Coronary artery (tissue), 2 donors: ENCODE measurements around the gene ATP1B3.
"Not testable (repeated sequence)": the region's sequence is repeated elsewhere in the genome, so short reads cannot be mapped to it uniquely, and the experiment has no call there.

Source experiments
- DNase-seq: peaks from one replicate; pipeline ENCODE4 v3.0.0-alpha.2; 2017; ENCODE audit warnings: low spot score
- H3K27ac ChIP-seq, 2 donors: fragments of 200-600 bp; sonication (generic); one replicate each; pipeline ENCODE4 v1.5.1; 2016 to 2019
- H3K4me3 ChIP-seq: fragments of 200-600 bp; sonication (generic); 2 replicates; pipeline ENCODE4 v1.5.1; 2016; ENCODE audit warnings: mild to moderate bottlenecking, moderate library complexity
- CTCF ChIP-seq: fragments of 200-600 bp; sonication (generic); IDR thresholded peaks from one replicate; pipeline ENCODE4 v1.5.1; 2019; ENCODE audit warnings: antibody characterized with exemption

ATP1B3 gene

DNA sequence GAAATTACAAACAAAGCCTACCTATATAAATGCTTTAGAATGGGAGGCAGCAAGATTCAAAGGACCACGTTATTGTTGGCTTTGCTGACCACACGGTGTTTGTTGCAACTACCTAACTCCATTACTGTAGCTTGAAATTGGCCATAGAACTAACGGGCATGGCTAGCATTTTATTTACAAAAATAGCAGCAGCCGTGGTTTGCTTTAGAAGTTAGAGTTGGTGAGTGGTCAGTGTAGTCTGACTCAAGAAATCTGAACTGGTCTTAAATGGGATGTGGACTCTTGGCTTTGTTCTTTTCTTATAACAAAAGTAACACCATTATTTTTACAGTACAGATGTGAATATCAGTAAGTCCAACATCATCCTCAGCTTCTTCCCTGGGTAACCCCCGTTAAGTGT is 10.6 kb downstream of the ATP1B3 start:
- DNase-seq, result no peak
- no peak overlapping the region for H3K4me3 ChIP-seq
- no peak overlapping the region for H3K27ac ChIP-seq
- no peak for TF ChIP-seq CTCF

- H3K4me3 ChIP-seq, DNase-seq, H3K27ac ChIP-seq: not testable (repeated sequence)
These were observed 12.1 kb downstream of the ATP1B3 start for GRCh38 chr3:141888548-141888947.

DNA sequence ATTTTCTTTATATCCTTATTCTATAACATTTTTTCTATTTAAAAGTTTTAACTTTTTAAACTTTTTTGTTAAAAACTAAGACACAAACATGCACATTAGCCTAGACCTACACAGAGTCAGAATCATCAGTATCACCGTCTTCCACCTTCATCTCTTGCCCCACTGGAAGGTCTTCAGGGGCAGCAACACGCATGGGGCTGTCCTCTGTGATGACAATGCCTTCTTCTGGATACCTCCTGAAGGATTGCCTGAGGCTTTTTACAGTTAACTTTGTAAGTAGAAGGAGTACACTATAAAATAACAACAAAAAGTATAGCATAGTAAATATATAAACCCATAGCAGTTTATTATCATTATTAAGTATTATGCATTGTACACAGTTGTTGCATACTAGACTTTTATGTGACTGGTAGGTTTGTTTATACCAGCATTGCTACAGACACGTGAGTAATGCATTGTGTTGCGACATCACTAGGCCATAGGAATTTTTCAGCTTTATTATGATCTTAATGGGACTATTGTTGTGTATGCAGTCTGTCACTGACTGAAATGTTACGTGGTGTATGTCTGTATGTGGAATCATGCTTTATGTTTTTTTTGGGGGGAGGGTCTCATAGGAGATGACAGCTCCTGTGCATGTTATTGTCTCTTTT is 18.2 kb downstream of the ATP1B3 start:
- H3K4me3 ChIP-seq, result no peak overlapping the region
- TF ChIP-seq CTCF, result no peak
- no peak overlapping the region for H3K27ac ChIP-seq
- DNase-seq, result no peak

DNA sequence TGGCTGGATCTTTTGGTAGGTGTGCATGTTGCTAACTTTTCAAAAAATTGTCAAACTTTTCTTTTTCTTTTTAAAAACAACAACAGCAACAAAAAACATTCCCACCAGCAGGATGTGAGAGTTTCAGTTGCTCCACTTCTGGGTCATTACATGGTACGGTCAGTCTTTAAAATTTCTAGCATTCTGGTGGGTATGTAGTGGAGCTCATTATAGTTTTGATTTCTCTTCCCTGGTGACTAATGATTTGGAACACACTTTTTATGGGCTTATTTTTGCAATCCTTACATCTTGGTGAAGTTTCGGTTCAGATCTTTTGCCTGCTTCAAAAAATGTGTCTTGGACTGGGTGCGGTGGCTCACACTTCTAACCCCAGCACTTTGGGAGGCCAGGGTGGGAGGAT is 19.3 kb downstream of the ATP1B3 start:
- no peak for DNase-seq
- TF ChIP-seq CTCF, result no peak
- H3K27ac ChIP-seq, result no peak overlapping the region
- H3K4me3 ChIP-seq, result no peak overlapping the region

DNA sequence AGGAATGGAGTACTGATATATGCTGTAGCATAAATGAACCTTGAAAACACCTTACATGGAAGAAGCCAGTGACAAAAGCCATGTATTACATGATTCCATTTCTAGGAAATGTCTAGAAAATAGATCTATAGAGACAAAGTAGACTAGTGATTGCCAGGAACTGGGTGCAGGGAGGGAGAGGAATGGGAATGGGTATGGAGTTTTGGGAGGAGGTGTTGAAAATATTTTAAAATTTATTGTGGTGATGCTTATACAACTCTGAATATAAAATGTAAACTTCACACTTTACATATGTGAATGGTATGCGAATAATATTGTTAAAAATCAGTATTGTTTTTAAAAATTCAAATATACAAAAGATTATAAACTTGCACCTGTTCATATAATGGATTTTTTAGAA is 22.5 kb downstream of the ATP1B3 start:
- DNase-seq, result no peak
- no peak overlapping the region for H3K27ac ChIP-seq
- H3K4me3 ChIP-seq, result no peak overlapping the region
- TF ChIP-seq CTCF, result no peak

DNA sequence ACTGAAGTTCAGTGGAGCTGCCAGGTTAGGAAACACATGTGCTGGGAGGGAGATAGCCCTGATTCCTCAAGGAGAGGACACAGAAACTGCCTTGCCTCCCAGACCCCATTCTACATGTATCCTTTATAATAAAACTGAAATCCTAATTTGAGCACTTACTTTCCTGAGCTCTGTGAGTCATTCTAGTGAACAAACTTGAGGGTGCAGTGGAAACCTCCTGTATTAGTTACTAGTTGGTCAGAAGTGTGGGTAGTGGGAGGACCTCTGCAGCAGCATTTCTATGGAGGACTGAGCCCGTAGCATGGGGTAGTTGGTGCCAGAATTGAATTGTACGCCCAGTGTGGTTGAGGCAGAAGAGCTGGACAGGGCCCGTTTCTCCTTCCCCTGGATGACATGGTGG is 23.9 kb downstream of the ATP1B3 start:
- DNase-seq, result no peak

DNA sequence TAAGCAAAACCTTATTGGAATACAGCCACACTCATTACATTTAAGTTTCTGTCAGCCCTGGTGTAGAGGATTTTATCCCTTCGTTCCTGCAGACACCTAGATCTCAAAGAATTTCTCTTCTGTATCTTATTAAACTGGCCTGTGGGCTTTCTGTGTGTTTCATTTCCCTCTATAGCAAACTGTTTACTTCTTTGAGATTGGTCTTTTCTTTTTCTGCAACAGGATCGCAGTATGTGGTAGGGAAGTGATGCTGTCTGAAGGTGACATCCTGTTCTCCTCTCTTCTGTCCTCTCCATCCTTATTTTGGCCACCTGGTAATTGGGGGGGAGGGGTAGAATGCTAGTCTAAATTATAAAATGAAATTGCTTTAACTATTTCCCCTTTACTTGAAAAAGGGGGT is 25.5 kb downstream of the ATP1B3 start:
- TF ChIP-seq CTCF, result no peak
- Histone ChIP-seq H3K27ac (no peak overlapping the region), H3K4me3 (no peak overlapping the region)
- DNase-seq, result no peak

More for the DNA sequence above, 23.9 kb downstream of the ATP1B3 start:
- Histone ChIP-seq H3K4me3 (no peak overlapping the region), H3K27ac (no peak overlapping the region)
- TF ChIP-seq CTCF, result no peak

- no peak for TF ChIP-seq CTCF
These were observed 27.8 kb downstream of the ATP1B3 start for GRCh38 chr3:141904203-141904602.

More at GRCh38 chr3:141904203-141904602, 27.8 kb downstream of the ATP1B3 start:
- Histone ChIP-seq H3K27ac (no peak overlapping the region), H3K4me3 (no peak overlapping the region)
- DNase-seq, result no peak
